Cerebellar cortex (tissue), 1 donor: ENCODE measurements around the gene NEUROD4.
A peak's percentile ranks its signal among the peaks of the same experiment; 100 is the strongest.

ENCODE experiments used
- DNase-seq: peaks from one replicate; pipeline ENCODE4 v3.0.0-alpha.2; 2015; ENCODE audit warnings: low spot score

The NEUROD4 gene

GRCh38 chr12:54997929-54998522, 21.7 kb upstream of the NEUROD4 start:
- DNase-seq = no peak

- no peak for DNase-seq
Observed at GRCh38 chr12:54998958-54999510, 20.7 kb upstream of the NEUROD4 start.

DNA sequence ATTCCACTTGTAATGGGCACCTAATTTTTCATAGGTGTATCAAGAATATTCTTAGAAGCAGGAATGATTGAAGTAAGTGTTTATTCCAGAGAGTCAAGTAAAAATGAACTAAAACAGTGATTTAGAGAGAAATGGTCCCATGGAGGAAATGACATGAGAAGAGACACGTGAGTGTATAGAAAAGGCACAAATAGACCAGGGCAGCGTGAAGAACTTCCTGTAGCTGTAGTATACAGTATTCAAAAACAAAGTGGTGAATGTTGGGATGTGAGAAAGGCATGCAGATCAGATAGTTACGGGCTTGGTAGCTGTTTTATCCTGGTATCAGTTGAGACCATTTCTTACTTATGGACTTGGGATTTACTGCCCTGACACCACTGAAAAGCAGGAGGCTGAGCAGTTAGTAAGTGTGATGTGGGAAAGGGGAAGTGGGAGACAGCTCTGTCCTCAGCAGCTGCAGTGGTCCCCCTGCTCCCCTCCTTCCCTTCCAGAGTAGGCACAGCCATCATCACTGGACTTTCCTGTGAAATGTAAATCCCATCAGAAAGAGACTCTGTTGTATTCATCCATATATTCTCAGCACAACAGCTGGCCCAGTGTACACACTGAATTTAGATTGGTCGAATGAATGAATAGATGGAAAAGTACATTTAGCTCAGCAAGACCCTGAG, 18.4 kb upstream of the NEUROD4 start:
- DNase-seq = no peak

DNA sequence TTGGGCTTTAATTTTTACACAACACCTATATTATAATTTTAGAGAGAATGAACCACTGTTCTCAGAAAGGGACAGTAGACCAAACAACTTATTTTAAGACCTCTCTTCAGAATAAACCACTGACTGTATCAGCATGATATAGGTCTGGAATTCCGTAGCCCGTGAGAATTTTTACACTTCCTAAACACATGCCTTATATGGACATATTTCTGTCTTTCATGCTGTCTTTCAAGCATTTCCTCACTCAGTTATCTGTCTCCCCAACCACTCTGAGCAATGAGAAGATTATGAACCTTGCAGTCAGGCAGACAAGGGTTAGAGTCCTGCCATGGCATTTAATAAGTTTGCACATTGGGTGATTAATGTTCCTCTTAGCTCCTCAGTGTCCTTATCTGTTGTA, 17.4 kb upstream of the NEUROD4 start:
- DNase-seq = no peak

DNA sequence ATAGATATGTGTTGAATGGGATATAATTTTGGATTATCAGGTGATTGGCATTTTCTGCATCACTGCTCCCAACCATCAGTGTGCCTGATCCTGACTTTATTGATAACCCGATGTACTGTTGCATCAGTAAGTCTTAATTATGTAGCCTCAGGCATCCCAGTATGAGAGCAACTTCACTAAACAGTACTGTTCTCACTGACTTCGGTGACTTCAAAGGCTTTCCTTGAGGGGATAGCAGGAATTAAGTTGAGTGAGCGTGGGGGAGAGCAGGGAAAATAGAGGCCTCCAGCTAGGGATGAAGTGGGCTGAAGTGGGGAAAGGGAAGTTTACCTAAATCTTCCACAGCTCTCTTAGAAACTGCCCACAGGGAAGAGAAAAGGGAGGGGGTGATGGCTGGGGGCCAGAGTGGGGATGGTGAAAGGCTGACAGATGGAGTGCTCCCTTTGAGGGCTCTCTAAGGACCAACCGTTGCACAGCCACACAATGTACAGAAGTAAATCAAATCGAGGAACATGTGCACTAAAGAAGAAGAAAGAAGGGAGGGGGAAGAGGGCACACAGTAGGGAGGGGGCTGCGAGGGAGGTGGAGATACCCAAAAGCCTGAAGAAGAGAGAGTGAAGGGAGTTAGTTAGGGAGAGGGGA, 10.7 kb upstream of the NEUROD4 start:
- no peak for DNase-seq

DNA sequence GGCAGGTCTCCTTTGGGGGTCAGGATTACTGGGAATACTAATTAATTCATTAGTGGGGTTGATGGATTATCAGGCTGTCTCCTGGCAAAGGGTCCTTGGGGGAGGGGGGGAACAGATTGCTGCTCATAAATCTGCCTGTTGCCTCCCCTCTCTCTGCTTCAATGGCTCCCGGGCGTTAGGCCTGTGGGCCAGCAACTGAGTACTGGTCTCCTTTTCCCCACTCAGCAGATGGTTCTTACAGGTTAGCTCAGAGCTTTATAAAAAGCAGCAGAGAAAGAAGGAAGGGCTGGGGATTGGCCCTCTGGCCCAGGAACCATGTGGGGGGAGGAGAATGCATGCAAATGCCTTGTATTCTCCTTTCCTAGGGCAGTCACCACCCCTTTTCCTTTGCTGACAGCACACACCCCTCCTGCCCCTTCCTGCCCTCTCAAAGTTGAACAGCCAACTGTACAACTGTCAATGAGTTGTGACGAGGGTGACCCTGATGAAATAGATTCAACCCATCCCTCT, 2.3 kb upstream of the NEUROD4 start:
- no peak for DNase-seq

DNA sequence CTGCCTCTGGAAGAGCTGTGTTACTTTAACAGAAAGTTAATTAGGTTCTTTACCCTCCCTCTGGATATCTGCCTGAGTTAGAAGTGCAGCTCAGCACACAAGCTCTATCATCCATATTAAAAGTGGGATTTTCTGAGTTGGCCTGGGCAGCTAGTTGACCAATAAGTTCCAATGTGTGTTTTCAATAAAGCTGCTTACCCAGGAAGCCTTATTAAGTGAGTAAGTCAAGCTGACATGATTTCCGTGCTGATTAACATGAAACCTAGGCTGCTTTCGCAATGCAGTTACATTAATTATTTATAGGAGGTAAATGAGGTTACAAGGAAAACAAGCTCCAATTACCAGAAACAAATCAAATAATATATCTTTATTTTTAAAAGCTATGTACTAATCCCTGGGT, 4.8 kb downstream of the NEUROD4 start:
- no peak for DNase-seq

DNA sequence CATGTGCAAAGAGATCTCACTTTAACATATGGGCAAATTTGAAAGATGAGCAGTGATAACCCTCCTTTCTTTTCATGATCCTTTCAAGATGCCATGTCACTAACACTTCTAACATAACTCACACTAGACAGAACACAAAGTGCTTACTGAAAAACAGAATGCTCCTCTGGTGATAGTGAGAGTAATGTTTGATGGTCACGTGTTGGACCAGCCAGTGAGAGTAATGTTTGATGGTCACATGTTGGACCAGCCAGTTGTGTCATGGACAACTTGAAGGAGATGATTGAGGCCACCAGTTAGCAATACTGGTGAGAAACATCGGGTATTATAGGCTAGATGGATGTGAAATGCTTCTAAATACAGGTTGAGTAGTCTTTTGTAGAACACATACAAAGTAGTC, 5.7 kb downstream of the NEUROD4 start:
- no peak for DNase-seq

GRCh38 chr12:55034218-55034617, 14.4 kb downstream of the NEUROD4 start:
- peak; percentile 80 for DNase-seq

DNA sequence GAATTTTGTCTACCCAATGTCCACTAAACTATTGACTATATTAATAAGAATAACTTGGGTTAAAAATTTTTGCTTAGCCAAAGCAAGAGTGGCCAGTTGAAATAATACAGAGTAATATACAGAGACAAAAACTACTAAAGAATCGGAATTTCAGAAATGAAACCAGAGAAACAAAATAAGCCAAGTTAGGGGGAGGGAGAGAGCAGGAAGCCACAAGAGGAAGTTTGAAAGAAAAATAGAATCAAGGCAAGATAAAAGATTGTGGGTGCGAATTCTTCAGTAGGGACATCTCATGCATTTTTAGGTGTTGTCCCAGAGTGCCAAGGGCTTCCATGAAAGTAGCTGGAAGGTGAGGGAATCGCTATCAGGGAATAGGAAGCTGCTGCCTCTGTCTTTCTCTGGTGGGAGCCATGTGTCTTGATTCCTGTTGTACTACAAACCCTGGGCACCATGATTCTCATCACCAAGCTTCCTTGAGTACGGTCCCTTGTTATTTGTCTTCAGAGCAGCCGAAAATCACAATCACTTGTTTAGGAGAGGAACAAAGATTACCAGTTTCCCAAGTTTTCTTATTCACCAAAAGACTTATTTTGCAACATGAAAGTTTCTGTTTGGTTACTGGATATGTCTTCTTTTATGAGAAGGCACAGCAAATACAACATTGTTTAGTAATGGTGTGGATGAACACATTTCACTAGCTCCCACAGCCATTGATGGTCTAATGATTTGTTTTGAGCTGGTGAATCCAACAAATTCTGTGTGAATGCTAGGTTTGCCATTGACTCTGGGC, 16.7 kb downstream of the NEUROD4 start:
- no peak for DNase-seq

DNA sequence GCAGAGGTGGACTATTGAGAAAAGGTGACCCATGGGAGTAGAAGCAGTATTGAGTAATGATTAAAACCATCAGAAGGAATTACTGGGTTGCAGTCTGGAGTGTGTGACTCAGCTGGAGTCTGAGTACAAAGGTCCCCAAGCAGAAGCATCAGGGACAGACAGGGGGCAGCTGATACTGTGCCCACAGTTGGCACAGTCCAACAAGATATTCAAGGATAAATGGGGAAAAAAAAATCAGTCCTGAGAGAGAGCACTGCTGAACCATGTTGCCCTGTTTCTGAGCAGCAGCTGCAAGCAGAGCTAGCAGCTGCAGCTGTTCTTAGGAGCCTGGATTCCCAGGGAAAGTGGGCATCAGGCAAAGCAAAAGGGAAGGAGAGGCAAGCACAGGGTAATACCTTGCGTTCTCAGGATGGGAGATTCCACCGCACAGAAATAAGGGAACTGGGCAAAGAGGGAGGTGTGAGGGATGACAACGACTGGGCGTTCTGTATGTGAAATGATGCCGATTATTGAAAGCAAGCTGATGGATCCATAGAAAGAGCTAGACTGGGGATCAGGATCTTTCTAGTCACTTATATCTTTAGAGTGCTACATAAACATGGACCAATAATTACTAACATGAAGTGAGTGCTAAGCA, 17.7 kb downstream of the NEUROD4 start:
- DNase-seq = no peak

- DNase-seq = no peak
Observed at GRCh38 chr12:55039395-55040354, 19.9 kb downstream of the NEUROD4 start.

DNA sequence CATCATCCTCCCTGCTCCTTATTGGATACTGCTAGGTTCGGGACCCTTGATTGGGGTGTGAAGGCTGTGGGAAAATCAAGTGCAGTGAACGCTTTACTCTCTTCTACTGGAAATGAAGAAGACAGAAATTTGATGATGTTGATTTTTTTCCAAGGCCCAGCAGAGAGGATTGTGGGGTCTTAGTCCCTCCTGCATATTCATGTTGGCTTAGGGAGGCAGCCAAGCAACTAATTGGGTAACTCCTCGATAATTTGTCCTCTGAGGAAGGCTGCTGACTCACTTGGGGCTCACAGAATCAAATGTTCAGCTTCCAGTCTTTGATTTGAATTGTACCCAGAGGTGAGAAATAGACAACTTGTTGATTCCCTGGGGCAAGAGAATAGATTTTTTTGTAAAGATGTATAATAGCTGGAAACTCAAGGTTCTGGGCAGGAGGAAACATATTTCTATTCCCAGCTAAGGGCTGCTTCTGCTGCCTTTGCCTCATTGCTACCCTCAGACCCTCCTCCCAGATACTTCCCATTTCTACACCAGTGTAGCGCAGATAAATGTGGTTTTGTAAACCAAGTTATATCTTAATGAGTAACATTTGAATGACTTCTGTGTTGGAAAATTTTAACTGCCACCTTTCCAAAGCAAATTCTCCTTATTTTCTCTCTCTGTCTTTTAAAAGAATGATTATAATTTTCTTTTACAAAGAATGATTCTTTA, 21.7 kb downstream of the NEUROD4 start:
- DNase-seq = no peak

DNA sequence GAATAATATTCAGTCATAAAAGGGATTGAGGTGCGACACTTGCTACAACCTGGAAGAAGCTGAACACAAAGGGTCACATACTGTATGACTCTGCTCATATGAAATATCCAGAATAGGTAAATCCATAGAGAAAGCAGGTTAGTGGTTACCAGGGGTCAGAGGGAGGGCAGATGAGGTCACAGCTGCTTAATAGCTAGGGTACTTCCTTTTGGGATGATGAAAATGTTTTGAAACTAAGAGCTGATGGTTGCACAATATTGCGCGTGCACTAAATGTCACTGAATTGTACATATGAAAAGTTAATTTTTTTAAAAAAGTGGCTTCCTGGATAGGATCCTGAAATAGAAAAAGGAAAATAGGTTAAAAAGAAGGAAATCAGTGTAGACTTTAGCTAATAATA, 23.8 kb downstream of the NEUROD4 start:
- DNase-seq = no peak

DNA sequence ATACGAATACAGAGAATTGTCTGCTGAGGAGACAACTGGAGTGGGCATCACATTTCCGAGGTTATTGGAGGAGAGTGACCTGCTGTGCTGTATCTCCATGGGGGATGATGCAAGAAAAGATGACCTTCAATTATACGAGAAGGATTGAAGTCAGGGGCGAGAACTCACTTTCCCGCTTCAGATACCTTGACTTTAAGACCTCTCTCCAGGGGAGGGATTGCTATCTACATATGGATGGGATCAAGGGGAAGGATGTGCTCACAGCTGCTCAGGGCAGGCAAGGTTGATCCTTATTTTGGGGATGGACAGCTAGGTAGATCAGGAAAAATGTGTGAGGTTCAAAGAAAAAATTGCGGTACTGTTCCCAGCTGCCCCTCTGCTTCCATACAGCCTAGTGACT, 24.4 kb downstream of the NEUROD4 start:
- no peak for DNase-seq

GRCh38 chr12:55049676-55050075, 29.9 kb downstream of the NEUROD4 start:
- DNase-seq = no peak

DNA sequence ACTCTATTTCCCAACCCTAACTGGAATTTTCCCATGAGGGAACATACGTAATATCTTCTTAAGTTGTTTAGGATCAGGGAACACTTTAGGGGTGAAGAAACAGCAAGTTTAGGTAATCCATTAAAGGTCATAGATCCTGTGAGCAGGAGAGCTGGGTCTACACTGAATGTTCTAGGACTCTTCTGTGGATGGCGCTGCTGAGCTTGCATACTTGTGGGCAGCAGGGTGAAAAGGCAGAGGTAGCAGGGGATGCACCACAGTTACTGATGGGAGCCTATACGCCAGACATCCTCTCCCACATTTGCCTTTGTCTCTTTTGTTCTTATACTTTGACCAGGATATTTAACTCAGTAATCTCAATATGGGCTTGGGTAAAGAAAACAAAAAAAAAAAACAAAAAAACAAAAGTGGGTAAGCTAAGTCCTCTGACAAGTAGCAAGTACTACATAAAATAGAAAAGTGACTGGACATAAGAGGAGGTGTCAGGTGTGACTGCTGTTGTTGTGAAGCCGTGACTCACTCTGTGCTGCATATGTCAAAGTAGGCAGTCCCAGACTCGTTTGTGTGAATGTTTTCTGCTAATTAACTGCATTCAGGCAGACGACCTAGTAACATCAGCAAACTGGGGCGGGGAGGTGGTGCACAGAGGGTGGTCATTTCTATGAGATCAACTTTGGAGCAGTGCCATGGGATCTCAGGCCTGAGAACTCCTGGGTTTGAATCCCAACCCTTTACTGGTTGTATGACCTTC, 31.6 kb downstream of the NEUROD4 start:
- DNase-seq = no peak

DNA sequence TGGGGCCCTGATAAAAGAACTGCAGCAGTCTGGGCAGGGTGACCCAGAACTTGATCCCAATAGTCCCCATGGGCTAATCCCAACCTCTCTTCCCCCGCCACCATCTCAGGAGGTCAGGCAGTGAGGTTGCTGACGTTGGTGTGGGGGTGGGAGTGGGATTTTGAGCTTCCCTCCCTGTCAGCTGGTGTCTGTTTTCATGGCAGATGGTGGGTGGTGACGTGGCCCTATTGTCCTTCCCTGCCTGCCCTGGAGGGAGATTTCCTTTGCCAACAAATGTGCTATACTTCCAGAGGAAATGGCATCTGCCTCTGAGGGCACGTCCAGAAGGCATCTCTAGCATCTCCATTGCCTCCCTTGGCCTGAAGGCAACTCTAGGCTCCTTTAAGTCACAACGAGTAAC, 37.7 kb downstream of the NEUROD4 start:
- no peak for DNase-seq

DNA sequence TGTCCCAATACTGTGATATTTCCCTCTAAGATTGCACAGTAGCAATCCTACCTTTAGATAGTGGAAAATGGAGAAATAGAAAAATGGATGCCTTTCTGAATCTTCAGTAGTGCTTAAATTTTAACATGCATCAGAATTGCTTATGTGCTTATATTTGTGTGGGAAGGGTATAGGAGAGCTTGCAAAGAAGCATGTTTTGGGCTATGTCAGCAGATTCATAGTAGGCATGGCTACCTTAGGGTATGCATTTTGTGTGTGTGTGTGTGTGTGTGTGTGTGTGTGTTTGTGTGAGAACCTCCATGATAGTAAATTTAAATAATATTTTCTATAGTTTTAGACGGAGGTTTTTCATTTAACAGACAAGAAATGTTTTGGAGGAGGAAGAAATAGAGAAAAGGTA, 38.3 kb downstream of the NEUROD4 start:
- no peak for DNase-seq
